Activated naive CD8-positive, alpha-beta T cell treated with anti-CD3 and anti-CD28 coated beads, Interleukin-2, amount 50 U/mL, for 16 hours (primary cell): ENCODE results near the gene TSPAN14.
"Not testable (repeated sequence)": the region's sequence is repeated elsewhere in the genome, so short reads cannot be mapped to it uniquely, and the experiment has no call there.

ENCODE experiments used
- DNase-seq: peaks from one replicate; pipeline ENCODE4 v3.0.0-alpha.2; 2020; ENCODE audit warnings: low read depth, low spot score

The TSPAN14 gene

DNA sequence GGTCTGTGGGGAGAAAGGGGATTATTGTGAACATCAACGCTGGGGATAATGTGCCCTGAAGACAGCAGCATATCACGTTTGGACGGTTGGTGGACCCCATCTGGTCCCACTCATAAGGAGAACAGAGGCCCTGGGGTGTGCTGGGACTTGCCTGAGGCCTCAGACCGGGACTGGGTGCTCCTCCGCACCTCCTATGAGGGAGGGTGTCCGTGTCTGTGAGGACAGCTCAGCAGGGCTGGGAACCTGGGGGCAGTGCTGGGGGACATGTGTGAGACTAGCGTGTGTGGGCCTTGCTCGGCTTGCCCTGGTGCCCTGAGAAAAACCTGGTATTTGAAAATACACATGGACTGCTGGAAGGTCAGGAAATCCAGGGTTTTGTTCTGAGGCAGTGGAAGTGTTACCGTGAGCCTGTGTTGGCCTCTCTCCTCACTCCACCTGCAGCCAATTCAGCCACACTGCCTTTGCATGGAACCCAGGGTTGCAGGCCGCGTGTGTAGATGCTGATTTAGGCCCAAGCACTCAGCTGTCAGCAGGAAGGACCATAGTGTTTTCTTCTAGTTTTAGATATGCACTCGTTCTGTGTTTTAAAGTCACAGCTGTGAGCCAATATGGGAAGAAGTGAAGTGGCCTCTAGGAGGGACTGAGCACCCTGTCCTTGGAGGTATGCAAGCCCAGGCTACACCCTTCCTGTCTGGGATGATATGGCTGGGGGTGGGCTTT, 70.2 kb downstream of the TSPAN14 start:
- DNase-seq, result no peak

DNA sequence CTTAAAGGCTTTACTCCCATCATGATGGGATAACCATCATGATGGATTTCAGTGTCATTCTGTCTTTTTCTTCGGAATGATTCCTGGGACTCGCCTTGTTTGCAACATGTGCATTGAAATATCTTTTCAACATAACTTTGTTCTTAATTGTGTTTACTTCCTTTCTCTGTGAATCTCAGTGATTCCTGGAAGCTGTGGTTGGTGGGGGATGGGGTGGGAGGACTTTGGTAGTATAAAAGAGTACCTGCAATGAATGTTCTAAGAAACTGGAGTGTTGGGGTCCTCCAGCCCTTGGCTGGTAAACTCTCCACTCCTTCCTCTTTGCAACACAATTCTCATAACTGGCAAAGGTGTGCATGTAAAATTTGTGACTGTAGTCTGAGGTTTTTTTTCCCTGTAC, 72.1 kb downstream of the TSPAN14 start:
- DNase-seq, result no peak

DNA sequence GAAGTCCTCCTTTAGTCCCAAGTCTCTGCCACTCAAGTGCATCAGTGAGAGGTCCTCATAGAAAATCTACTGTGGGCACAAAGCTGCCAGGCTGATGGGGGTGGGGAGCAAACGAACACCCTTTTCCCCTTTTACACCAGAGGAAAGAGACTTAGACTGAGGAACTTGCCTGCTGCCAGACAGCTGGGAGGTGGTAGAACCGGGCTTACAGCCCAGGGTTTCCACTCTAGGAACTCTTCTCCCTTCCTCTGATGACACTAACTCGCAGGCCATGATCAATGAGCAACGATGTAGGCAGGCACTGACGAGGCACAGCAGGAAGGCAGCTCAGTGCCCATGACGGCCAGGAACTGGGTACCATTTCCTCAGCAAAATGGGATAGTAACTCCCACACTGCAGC, 72.6 kb downstream of the TSPAN14 start:
- no peak for DNase-seq

DNA sequence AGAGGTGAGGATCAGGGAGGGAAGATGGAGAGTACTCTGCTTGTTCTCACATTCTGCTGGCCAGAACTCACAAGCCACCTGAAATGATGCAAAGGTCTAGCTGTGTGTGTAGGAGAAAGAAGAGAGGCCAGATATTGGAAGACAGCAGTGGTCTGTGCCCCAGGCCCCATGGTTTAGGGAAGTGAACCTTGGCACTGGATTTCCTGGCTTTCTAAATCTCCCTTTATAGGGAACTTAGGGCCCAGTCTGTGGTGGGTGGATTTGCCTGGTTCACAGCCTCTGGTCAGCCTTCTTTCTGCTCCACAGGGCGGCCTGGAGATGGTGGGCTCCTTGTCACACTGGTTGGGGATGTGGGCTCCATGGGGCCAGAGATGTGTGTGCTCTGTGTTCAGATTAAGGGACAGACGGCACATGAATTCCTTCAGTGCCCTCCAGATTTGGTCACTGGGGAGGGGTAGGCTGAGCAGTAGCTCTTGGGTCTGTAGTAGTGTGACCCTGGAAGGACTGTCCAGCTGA, 74.1 kb downstream of the TSPAN14 start:
- no peak for DNase-seq

DNA sequence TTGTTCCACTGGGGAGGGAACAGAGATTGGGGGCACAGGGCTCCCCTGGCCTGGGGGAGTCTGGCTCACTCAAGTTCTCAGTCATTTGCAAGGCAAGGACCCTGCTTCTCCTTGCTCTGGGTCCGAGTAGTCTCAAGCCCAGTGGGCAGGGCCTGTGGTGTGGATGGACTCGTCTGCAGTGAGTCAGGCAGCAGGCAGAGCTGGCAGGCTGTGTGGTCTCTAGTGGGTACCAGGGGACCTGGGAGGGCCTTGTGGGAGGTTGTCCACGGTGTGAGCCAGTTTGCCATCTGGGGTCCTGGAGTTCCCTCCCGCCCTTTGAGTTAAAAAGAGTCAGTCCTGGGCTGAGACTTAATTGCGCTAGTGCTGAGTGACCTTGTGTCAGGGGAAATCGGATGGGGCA, 74.8 kb downstream of the TSPAN14 start:
- DNase-seq, result no peak

DNA sequence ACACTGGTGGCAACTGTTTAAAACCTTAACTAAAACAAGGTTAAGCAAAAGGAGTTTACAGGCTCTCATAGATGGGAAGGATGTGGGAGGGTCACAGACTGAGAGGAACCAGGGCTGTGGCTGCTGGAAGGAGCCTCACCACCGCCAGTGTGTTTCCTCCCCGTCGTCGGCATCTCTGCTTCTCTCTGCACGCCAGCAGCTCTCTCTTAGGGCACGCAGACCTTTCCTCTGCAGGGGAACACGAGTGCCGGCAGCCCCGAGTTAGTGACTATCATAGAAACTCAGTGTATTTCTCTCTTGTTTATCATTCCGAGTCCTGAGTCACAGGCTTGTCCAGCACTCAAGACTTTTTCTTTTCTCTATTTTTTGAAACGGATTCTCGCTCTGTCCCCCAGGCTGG, 75.5 kb downstream of the TSPAN14 start:
- no peak for DNase-seq

DNA sequence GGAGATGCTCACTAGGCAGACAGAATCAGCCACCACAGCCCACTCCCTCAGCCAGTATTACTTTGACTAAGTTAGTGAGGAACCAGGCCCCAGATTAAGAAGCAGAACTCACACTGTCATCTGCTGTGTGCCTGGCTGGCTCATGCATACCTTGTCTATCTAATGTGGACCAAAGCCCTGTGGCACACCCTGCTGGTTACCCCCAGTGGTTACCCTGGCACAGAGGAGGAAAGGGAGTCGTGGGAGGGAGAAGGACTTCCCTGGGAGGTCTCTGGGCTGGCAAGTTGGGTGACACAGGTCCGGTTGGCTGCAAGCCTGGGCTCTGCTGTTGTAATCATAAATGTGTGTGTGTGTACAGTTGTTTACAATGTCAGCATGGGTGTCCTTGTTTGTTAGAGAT, 76.1 kb downstream of the TSPAN14 start:
- DNase-seq, result no peak

DNA sequence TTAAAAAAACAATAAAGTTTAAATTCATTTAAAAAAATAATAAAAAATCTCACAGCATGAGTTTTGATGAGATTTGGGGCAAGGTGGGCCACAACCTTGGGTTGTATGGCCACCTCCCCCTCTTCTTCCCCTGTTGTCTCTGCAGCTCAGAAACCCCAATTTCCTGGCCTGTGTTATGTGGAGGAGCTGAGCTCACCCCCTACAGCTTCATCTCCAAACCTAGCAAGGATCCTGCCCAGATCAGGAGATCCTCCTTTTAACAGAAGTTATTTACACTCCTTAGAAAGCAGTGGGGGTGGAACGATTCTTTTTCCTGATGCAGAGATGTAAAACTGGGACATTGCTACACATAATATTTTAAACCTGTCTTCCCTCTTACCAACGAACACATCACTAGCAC, 76.7 kb downstream of the TSPAN14 start:
- DNase-seq, result no peak

DNA sequence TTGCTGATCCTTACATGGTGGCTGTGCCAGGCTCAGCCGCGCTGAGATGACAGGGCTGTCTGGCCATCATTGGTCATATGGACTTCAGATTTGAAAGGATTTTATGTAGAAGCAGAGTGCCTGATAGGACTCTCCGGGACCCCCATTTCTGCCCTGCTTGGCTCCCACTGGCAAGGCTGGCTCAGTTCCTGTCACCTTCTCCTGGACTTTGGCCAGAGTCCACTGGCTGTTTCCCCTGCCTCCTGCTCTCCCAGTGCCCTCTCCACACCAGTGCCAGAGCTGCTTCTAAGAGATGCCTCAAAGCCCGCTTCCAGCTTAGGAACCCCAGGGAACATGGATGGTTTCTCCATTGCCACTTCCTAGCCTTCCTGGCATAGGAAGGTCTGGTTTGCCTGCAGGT, 78.5 kb downstream of the TSPAN14 start:
- DNase-seq, result no peak

DNA sequence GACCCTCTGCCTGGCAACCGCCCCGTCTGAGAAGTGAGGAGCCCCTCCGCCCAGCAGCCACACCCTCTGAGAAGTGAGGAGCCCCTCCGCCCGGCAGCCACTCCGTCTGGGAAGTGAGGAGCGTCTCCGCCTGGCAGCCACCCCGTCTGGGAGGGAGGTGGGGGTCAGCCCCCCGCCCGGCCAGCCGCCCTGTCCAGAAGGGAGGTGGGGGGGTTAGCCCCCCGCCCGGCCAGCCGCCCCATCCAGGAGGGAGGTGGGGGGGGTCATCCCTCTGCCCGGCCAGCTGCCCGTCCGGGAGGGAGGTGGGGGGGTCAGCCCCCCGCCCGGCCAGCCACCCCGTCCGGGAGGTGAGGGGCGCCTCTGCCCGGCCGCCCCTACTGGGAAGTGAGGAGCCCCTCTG, 79.9 kb downstream of the TSPAN14 start:
- not testable (repeated sequence) for DNase-seq

DNA sequence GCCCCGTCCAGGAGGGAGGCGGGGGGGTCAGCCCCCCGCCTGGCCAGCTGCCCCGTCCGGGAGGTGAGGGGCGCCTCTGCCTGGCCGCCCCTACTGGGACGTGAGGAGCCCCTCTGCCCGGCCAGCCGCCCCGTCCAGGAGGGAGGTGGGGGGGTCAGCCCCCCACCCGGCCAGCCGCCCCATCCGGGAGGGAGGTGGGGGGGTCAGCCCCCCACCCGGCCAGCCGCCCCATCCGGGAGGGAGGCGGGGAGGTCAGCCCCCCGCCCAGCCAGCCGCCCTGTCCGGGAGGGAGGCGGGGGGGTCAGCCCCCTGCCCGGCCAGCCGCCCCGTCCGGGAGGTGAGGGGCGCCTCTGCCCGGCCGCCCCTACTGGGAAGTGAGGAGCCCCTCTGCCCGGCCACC, 80.5 kb downstream of the TSPAN14 start:
- not testable (repeated sequence) for DNase-seq

DNA sequence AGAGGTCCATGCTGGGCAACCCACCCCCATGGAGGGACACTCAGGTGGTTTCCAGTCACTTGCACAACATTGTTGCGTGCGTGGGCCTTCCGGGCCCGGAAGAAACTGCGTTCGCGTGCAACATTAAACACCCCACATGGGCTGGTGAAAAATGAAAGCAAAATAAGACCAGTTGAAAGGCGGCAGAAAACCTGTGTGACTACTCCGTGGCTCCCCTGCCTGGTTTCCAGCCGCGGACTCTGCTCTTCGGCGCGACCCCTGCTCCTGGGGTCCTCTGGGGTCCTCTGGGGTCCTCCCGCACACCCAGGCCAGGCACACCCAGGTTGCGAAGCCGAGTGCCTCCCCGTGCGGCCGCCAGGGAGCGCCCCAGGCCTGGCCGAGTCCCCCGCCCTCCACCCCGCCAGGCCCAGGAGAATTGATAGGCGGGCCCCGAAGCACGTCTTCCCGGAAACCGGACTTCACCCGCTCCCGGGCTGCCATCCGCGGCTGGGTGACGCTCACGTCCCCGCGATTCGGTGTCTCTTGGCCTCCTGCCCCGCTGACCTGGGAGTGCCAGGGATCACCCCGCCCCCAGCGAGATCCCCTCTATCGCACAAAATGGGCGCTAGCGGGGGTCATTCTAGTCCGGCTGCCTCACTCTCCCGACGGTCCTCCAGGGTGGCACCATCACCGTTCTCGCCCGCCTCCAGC, 81.7 kb downstream of the TSPAN14 start:
- DNase-seq, result peak; percentile 41

DNA sequence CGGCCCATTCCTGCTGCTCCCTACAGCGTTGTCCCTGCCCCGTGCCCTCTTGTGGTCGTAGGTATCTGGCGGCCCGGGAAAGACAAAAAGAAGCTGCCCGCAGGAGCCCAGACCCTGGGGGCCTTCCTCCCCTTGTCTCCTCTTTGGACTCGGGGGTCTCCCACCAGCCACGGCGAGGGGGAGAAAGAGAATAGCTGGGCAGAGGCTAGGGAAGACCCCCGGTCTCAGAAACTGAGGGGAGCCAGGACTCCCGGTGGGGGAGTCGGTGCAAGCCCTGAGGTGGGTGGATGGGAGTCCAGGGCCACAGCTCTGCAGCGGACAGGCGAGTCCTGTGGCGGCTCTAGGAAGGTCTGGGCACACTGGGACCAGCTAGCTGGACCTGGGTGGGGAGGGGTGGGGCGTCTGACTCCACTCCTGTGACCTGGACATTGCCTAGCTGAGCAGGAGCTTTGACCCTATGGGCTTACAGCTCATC, 82.3 kb downstream of the TSPAN14 start:
- DNase-seq, result no peak

DNA sequence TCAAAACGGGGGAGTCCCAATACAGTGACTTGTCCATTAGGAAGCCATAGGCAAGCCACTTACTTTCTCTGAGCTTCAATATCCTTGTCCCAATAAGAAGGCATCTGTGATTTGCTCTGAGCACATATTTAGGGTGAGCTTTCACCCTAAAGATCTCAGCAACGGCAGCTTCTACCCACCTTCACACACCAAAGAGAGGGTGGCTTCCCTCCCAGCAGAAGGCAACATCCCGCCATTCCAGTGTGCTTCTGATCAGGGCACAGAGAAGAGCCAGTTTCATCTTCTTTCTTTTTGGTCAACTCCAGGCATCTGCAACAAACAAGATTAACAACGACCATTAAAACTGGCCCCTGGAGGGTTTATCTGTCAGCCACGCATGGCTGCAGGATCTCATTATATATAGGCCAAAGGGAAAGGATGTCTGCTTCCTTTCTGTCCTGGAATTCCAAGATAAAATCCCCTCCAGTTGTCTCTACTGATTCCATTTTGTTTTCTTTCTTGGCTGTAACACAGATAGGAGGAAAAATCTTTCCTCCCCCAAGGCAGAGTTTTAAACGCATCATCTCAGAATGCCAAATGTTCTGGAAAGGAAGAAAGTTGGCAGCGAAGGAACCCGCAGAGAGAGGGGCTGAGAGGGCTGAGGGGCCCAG, 83.1 kb downstream of the TSPAN14 start:
- no peak for DNase-seq

DNA sequence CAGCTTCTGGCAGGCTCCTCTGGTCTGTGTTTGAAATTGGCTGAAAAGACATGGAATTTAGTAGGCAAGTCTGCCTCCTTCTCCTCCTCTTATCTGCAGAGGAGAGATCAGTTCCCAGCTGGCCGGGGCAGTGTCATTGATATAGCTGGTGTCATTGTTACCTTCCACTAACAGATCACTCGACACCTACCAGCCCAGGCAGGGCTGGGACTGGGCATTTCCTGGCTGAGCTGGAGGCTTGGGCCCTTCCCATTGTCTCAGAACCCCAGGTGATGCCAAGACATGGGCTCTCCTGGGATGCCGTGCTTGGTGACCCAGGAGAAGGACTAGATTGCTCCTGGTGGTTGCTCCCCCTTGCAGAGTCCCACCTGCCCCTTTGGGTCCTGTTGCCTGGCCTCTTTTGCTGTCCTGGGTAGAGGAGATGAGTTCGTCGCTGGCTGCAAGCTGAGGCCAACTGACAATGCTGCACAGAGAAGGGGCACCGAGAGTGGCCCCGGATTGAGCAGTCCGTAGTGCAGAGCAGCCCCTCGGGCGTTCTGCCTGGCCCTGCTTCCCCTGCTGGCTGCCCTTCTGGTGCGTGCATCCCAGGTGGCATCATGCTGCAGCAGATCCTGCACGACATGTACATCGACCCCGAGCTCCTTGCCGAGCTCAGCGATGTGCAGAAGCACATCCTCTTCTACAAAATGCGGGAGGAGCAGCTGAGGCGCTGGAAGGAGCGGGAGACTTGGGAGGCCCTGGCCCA, 83.8 kb downstream of the TSPAN14 start, which contains the start of gene SH2D4B:
TSS of gene SH2D4B (plus strand) at position 167 of the 745 bp plus-strand sequence. CDS start at position 597, 430 bp downstream.
- DNase-seq, result no peak

DNA sequence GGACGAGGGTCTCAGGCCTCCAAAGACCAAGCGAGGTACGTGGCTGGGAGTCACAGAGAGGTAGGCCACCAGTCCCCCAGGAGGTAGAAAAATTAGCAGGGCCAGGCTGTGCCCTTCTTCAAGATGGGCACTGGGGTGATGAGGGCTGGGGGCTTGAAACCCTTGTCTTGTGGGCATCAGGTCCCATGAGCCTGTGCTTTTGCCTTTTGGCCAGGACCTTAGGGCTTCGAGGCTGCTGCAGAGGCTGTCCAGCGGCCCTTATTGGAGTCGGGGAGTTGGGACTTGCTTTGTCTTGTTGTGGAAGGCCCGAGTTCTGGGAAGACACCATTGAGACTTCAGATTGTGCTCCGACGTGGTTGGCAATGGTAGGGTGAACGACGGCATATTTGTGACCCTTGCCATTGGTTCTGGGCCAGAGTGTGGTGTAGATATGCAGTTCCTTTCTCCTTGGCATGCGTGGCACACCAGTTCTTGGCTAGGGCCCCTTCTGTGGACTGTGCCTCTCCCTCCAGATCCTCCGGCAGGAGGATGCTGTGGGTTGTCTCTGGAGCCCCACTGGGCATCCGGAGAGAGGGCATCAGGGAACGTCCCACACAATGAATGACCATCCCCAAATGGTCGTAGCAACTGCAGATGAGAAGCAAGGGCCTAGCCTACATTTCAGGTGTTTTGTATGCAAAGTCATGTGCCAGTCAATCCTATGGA, 84.5 kb downstream of the TSPAN14 start:
- DNase-seq, result no peak

DNA sequence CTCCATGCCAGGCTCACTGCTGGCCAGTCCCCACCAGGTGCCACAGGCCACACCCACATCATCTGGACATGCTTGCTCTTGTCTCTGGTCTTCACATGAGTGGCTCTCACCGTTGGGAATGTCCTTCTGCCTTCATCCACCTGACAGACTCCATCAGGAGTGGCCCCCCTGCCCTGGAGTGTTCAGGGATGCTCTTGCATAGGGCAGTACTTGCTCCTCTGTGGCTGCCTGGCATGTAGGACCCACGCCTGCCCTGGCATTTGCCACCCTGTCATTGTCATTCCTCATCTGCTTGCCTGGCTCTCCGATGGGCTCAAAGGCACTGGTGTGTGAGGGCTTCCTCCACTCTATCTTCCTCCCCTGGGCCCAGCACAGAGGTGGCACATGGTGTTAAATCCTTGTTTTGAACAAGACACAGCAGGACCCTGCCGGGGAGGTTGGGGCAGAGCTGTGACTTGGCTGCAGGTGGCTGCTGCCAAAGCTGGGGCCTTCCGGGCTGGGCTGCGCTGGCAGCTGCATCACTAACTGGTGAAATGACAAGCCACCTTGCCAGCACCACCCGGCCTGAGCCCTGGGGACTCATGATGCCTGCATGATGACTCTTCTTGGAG, 85.4 kb downstream of the TSPAN14 start:
- DNase-seq, result no peak

DNA sequence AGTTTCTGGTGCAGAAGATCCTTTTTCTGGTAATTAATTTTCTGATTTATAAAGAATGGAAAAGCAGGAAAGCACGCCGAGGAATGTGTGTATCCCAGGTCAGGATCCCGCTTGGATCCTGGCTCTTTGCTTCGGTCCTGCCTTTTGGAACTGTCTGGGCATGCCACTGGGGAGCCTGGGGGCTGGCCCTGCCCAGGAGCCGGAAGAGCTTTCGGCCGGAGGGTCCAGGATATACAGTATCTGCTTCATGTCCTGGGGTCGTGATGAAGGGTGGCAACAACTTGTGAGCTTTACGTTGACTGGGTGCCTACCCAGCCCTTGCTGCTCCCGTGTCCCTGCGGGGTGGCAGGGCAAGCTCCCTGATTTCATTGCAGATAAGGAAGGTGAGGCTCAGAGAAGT, 86.0 kb downstream of the TSPAN14 start:
- no peak for DNase-seq

DNA sequence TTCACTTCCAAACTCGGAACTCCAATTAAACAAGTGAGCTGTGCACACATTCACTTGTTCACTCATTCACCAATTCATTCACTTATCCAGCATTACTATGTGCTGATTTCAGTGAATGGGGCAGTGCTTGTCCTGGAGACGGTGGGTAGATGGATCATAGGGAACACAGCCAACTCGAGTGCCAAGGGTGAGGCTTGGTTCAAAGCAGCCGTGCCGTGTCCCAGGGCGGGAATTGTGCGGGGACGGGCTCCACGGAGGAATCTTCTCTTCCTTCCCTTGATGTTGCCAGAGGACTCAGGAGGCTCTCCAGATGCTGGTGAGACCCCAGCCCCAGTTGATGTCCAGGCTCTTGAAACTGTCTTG, 86.5 kb downstream of the TSPAN14 start:
- DNase-seq, result no peak

DNA sequence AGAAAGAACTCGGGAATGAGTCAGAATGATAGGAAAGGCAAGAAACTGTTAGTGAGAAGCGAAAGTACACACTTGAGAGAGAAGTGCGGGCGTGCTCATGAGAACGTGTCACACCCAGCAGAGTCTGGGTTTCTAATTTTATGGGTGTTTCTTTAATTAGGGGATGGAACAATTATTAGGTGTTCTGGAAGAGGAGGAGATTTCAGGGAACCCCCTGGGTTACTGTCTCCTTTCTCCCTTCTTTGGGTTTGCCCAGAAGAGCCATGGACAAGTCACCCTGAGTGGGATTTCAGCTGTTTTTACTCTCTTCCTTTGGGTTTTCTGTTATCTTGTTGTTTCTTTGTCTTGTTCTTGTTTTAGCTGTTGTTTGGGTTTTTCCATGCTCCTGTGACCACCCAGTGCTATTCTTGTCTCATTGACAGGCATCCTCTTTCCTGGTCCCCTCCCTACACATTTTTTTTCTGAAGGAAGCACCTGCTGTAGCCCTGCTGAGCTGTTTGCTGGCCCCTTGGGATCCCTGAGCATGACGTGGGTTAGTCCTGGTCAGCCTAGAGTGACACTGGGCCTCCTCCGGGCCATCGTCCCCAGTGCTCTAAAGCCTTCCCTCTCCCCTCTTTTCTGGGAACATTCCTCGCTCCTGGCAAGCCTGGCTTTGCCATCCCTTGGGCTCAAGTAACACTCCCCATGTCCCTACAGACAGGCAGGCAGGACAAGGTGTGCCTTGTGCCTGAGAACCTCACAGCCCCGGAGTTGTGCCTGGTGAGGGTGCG, 87.1 kb downstream of the TSPAN14 start:
- DNase-seq, result no peak
